ENCODE results near the gene LSM14A. TPM values are rescaled to one million over a fixed set of nuclear protein-coding genes. Genes with fewer than 3 reads are reported as not detected.

LSM14A gene
- polyA plus RNA-seq, 3 donors, result 73.2 to 91.8 (median 82.7) TPM

DNA sequence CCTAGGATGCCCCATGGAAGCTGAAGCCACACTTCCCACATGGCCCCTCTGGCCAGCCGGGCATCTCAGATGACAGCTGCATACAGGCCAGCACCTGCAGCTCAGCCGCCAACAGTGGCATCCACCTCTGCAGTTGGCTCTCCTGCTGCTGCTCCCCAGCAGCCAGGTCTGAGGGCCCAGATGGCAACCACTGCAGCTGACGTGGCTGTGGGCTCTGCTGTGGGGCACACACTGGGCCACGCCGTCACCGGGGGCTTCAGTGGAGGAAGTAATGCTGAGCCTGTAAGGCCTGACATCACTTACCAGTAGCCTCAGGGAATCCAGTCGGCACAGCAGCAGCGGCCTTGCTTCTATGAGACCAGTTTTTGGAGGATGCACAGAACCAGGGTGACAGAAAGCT is 45.3 kb upstream of the LSM14A start:
- peaks cover 13 to 22% (median 15%) of the 10 kb centered on the region in 3 donors for H3K27me3 Mint-ChIP-seq (ENCODE audit: low read depth in 3 of 3)
- H3K4me3 Mint-ChIP-seq, result no peak overlapping the region
- Histone ChIP-seq H3K79me2 (ENCODE audit: insufficient read depth, low read length) (no peaks in the 10 kb centered on the region), H3K27me3 (ENCODE audit: control insufficient read depth in 2 of 2, insufficient read depth in 2 of 2, low read length in 2 of 2) (no peaks in the 10 kb centered on the region), H3K9ac (ENCODE audit: insufficient read depth, low read length, poor library complexity, severe bottlenecking) (no peak overlapping the region), H4K20me1 (ENCODE audit: insufficient read depth, low read length) (no peaks in the 10 kb centered on the region), H3K4me1 (ENCODE audit: control insufficient read depth in 1 of 2, insufficient read depth in 2 of 2, low read length in 2 of 2) (no peaks in the 10 kb centered on the region), H3K4me3 (replicated peaks in 1 of 3; ENCODE audit: low read depth in 2 of 3, low read length in 3 of 3) (no peak overlapping the region), H3K4me2 (replicated peaks; ENCODE audit: extremely low read depth, low read length, poor library complexity, severe bottlenecking) (no peak overlapping the region), H3K36me3 (replicated peaks in 1 of 2; ENCODE audit: control insufficient read depth in 1 of 2, insufficient read depth in 2 of 2, low read length in 2 of 2) (no peaks in the 10 kb centered on the region), H3K9me3 (replicated peaks in 1 of 2; ENCODE audit: control insufficient read depth in 1 of 2, insufficient read depth in 1 of 2, low read length in 2 of 2) (no peaks in the 10 kb centered on the region), H2AFZ (ENCODE audit: insufficient read depth, low read depth, low read length, poor library complexity, severe bottlenecking) (no peak overlapping the region), H3K27ac (ENCODE audit: low read depth in 1 of 2, low read length in 2 of 2) (no peak overlapping the region)
- no peak overlapping the region for H3K27ac Mint-ChIP-seq
- H3K4me1 Mint-ChIP-seq, result no peaks in the 10 kb centered on the region
- 89% methylated on average over 8 of the region's 8 CpGs for WGBS (ENCODE audit: insufficient coverage)
- TF ChIP-seq, protein P1, sequence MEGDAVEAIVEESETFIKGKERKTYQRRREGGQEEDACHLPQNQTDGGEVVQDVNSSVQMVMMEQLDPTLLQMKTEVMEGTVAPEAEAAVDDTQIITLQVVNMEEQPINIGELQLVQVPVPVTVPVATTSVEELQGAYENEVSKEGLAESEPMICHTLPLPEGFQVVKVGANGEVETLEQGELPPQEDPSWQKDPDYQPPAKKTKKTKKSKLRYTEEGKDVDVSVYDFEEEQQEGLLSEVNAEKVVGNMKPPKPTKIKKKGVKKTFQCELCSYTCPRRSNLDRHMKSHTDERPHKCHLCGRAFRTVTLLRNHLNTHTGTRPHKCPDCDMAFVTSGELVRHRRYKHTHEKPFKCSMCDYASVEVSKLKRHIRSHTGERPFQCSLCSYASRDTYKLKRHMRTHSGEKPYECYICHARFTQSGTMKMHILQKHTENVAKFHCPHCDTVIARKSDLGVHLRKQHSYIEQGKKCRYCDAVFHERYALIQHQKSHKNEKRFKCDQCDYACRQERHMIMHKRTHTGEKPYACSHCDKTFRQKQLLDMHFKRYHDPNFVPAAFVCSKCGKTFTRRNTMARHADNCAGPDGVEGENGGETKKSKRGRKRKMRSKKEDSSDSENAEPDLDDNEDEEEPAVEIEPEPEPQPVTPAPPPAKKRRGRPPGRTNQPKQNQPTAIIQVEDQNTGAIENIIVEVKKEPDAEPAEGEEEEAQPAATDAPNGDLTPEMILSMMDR (IDR thresholded peaks at IDR 0.05), result no peak
- H3K36me3 Mint-ChIP-seq, result no peaks in the 10 kb centered on the region
- intact Hi-C loops (cut with micrococcal nuclease), result no loop called here
- H3K9me3 Mint-ChIP-seq, result peaks cover 0 to 3% (median 0%) of the 10 kb centered on the region in 7 donors
- DNase-seq, result no peak

DNA sequence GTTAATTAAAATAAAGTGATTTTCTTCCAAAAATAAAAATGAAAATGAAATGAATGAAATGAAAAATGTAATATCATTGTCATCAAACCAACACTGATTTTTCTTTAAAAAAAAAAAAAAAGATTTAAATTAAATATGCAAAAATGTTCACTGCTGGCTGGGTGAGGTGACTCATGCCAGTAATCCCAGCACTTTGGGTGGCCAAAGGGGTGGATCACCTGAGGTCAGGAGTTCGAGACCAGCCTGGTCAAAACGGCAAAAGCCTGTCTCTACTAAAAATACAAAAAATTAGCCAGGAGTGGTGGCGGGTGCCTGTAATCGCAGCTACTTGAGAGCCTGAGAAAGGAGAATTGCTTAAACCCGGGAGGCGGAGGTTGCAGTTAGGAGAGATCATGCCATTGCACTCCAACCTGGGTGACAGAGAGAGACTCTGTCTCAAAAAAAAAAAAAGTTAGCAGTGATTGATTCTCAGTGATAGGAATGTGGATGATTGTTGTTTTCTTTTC is 44.6 kb upstream of the LSM14A start:
- Histone ChIP-seq H3K9me3 (replicated peaks in 1 of 2; ENCODE audit: control insufficient read depth in 1 of 2, insufficient read depth in 1 of 2, low read length in 2 of 2) (no peaks in the 10 kb centered on the region), H3K79me2 (ENCODE audit: insufficient read depth, low read length) (no peaks in the 10 kb centered on the region), H3K4me1 (ENCODE audit: control insufficient read depth in 1 of 2, insufficient read depth in 2 of 2, low read length in 2 of 2) (no peaks in the 10 kb centered on the region), H2AFZ (ENCODE audit: insufficient read depth, low read depth, low read length, poor library complexity, severe bottlenecking) (no peak overlapping the region), H3K27ac (ENCODE audit: low read depth in 1 of 2, low read length in 2 of 2) (no peak overlapping the region), H4K20me1 (ENCODE audit: insufficient read depth, low read length) (no peaks in the 10 kb centered on the region), H3K4me2 (replicated peaks; ENCODE audit: extremely low read depth, low read length, poor library complexity, severe bottlenecking) (no peak overlapping the region), H3K4me3 (replicated peaks in 1 of 3; ENCODE audit: low read depth in 2 of 3, low read length in 3 of 3) (no peak overlapping the region), H3K27me3 (ENCODE audit: control insufficient read depth in 2 of 2, insufficient read depth in 2 of 2, low read length in 2 of 2) (no peaks in the 10 kb centered on the region), H3K36me3 (replicated peaks in 1 of 2; ENCODE audit: control insufficient read depth in 1 of 2, insufficient read depth in 2 of 2, low read length in 2 of 2) (no peaks in the 10 kb centered on the region), H3K9ac (ENCODE audit: insufficient read depth, low read length, poor library complexity, severe bottlenecking) (no peak overlapping the region)
- Mint-ChIP-seq H3K27me3 (ENCODE audit: low read depth in 3 of 3) (peaks cover 11 to 22% (median 13%) of the 10 kb centered on the region in 3 donors), H3K36me3 (no peaks in the 10 kb centered on the region), H3K4me1 (no peaks in the 10 kb centered on the region), H3K4me3 (no peak overlapping the region), H3K9me3 (peaks cover 0 to 3% (median 0%) of the 10 kb centered on the region in 7 donors), H3K27ac (no peak overlapping the region)
- intact Hi-C loops (cut with micrococcal nuclease), result no loop called here
- WGBS (ENCODE audit: insufficient coverage), result 92% methylated on average over 4 of the region's 6 CpGs
- TF ChIP-seq, protein P1 (IDR thresholded peaks at IDR 0.05), result no peak
- DNase-seq, result no peak

Measured in CD14-positive monocyte (primary cell).